ACC112 (cell line): ENCODE measurements around the gene PFKFB4.

Experiments used
- H2AFZ ChIP-seq: fragments of 200-600 bp; sonication (generic); one replicate; pipeline ENCODE4 v1.6.0; 2017; ENCODE audit warnings: antibody characterized with exemption, low read length; ENCODE audit not compliant: unreplicated experiment
- H3K27ac ChIP-seq: fragments of 200-600 bp; sonication (generic); 2 replicates; pipeline ENCODE4 v1.5.1; 2014; ENCODE audit warnings: low read depth, mild to moderate bottlenecking, antibody characterized with exemption, low read length, moderate library complexity
- H3K27me3 ChIP-seq: fragments of 200-600 bp; sonication (generic); 2 replicates; pipeline ENCODE4 v1.6.1; 2014; ENCODE audit warnings: mild to moderate bottlenecking, antibody characterized with exemption, low read length, moderate library complexity, mixed read lengths; ENCODE audit not compliant: insufficient read depth
- H3K36me3 ChIP-seq: fragments of 200-600 bp; sonication (generic); 2 replicates; pipeline ENCODE4 v1.6.1; 2016; ENCODE audit warnings: mild to moderate bottlenecking, antibody characterized with exemption, low read length, moderate library complexity, mixed read lengths; ENCODE audit not compliant: insufficient read depth
- H3K4me1 ChIP-seq: fragments of 200-600 bp; sonication (generic); one replicate; pipeline ENCODE4 v1.6.1; 2016; ENCODE audit warnings: low read length, mixed read lengths; ENCODE audit not compliant: insufficient read depth, unreplicated experiment, control insufficient read depth
- H3K4me3 ChIP-seq: fragments of 200-600 bp; sonication (generic); 2 replicates; pipeline ENCODE4 v1.5.1; 2014; ENCODE audit warnings: mild to moderate bottlenecking, low read depth, low read length
- H3K79me2 ChIP-seq: fragments of 200-600 bp; sonication (generic); one replicate; pipeline ENCODE4 v1.6.0; 2016; ENCODE audit warnings: low read length; ENCODE audit not compliant: control insufficient read depth, unreplicated experiment, insufficient read depth

Gene PFKFB4

GRCh38 chr3:48595526-48596121 is 39.0 kb upstream of the PFKFB4 start:
- Histone ChIP-seq H3K4me3 (peak overlapping the region; percentile 77), H2AFZ (no peak overlapping the region), H3K4me1 (peaks cover 51% of the 10 kb centered on the region), H3K27ac (peak overlapping the region; percentile 85), H3K79me2 (peaks cover 15% of the 10 kb centered on the region), H3K36me3 (peaks cover 7% of the 10 kb centered on the region; the same call in 1 of the 2 replicates), H3K27me3 (no peaks in the 10 kb centered on the region)

- H3K27ac ChIP-seq = peak within 1 kb of the TSS; percentile 85
- peaks cover 7% of the 10 kb centered on the region; the same call in 1 of the 2 replicates for H3K36me3 ChIP-seq
- H2AFZ ChIP-seq = no peak within 1 kb of the TSS
- H3K4me1 ChIP-seq = peaks cover 51% of the 10 kb centered on the region
- peaks cover 15% of the 10 kb centered on the region for H3K79me2 ChIP-seq
- peak within 1 kb of the TSS; percentile 77 for H3K4me3 ChIP-seq
- H3K27me3 ChIP-seq = no peaks in the 10 kb centered on the region
Observed at GRCh38 chr3:48595075-48595525, 38.5 kb upstream of the PFKFB4 start, which contains the start of gene COL7A1. Gene COL7A1 (minus strand): TSS chr3:48595329. CDS start chr3:48595159, 170 bp downstream.

- H3K4me3 ChIP-seq = peak overlapping the region; percentile 77
Observed at GRCh38 chr3:48594417-48595049, 37.9 kb upstream of the PFKFB4 start.

GRCh38 chr3:48593337-48593736 is 36.7 kb upstream of the PFKFB4 start:
- H3K27me3 ChIP-seq = no peaks in the 10 kb centered on the region
- peaks cover 15% of the 10 kb centered on the region for H3K79me2 ChIP-seq
- peaks cover 10% of the 10 kb centered on the region; the same call in 1 of the 2 replicates for H3K36me3 ChIP-seq
- peak overlapping the region; percentile 77 for H3K4me3 ChIP-seq
- no peak overlapping the region for H3K27ac ChIP-seq
- H2AFZ ChIP-seq = no peak overlapping the region
- H3K4me1 ChIP-seq = peaks cover 33% of the 10 kb centered on the region

More at GRCh38 chr3:48594417-48595049, 37.9 kb upstream of the PFKFB4 start:
- no peak overlapping the region for H2AFZ ChIP-seq
- H3K79me2 ChIP-seq = peaks cover 15% of the 10 kb centered on the region
- peaks cover 4% of the 10 kb centered on the region; the same call in 1 of the 2 replicates for H3K36me3 ChIP-seq
- peaks cover 45% of the 10 kb centered on the region for H3K4me1 ChIP-seq
- H3K27ac ChIP-seq = peak overlapping the region; percentile 85
- no peaks in the 10 kb centered on the region for H3K27me3 ChIP-seq

GRCh38 chr3:48592519-48593087 is 36.0 kb upstream of the PFKFB4 start:
- no peak overlapping the region for H3K4me3 ChIP-seq
- H3K4me1 ChIP-seq = peaks cover 26% of the 10 kb centered on the region
- H3K36me3 ChIP-seq = peaks cover 17% of the 10 kb centered on the region; the same call in 1 of the 2 replicates

GRCh38 chr3:48591886-48592518 is 35.4 kb upstream of the PFKFB4 start:
- Histone ChIP-seq H3K27ac (no peak overlapping the region), H3K4me1 (peaks cover 26% of the 10 kb centered on the region), H3K4me3 (no peak overlapping the region), H3K27me3 (no peaks in the 10 kb centered on the region), H3K79me2 (peaks cover 15% of the 10 kb centered on the region), H3K36me3 (peaks cover 17% of the 10 kb centered on the region; the same call in 1 of the 2 replicates), H2AFZ (no peak overlapping the region)

More at GRCh38 chr3:48592519-48593087, 36.0 kb upstream of the PFKFB4 start:
- Histone ChIP-seq H3K27me3 (no peaks in the 10 kb centered on the region), H2AFZ (no peak overlapping the region), H3K79me2 (peaks cover 15% of the 10 kb centered on the region), H3K27ac (no peak overlapping the region)

GRCh38 chr3:48591436-48591835 is 34.8 kb upstream of the PFKFB4 start:
- H2AFZ ChIP-seq = no peak overlapping the region
- peaks cover 15% of the 10 kb centered on the region for H3K79me2 ChIP-seq
- H3K27me3 ChIP-seq = no peaks in the 10 kb centered on the region
- no peak overlapping the region for H3K27ac ChIP-seq
- peaks cover 17% of the 10 kb centered on the region; the same call in 1 of the 2 replicates for H3K36me3 ChIP-seq
- H3K4me3 ChIP-seq = no peak overlapping the region
- peaks cover 23% of the 10 kb centered on the region for H3K4me1 ChIP-seq

GRCh38 chr3:48588230-48588629 is 31.6 kb upstream of the PFKFB4 start:
- no peak overlapping the region for H3K27ac ChIP-seq

GRCh38 chr3:48587686-48588085 is 31.1 kb upstream of the PFKFB4 start:
- Histone ChIP-seq H3K4me3 (no peak overlapping the region), H2AFZ (no peak overlapping the region), H3K79me2 (no peaks in the 10 kb centered on the region), H3K36me3 (peaks cover 27% of the 10 kb centered on the region; the same call in 1 of the 2 replicates), H3K27ac (no peak overlapping the region), H3K27me3 (no peaks in the 10 kb centered on the region), H3K4me1 (no peaks in the 10 kb centered on the region)

More at GRCh38 chr3:48588230-48588629, 31.6 kb upstream of the PFKFB4 start:
- Histone ChIP-seq H3K27me3 (no peaks in the 10 kb centered on the region), H3K4me1 (no peaks in the 10 kb centered on the region), H3K4me3 (no peak overlapping the region), H3K36me3 (peaks cover 26% of the 10 kb centered on the region; the same call in 1 of the 2 replicates), H2AFZ (no peak overlapping the region), H3K79me2 (no peaks in the 10 kb centered on the region)

- Histone ChIP-seq H2AFZ (no peak overlapping the region), H3K79me2 (no peaks in the 10 kb centered on the region), H3K4me3 (no peak overlapping the region), H3K27ac (no peak overlapping the region), H3K36me3 (peaks cover 33% of the 10 kb centered on the region; the same call in 1 of the 2 replicates), H3K4me1 (no peaks in the 10 kb centered on the region), H3K27me3 (no peaks in the 10 kb centered on the region)
Observed at GRCh38 chr3:48585411-48585810, 28.8 kb upstream of the PFKFB4 start.
